Measurements from ENCODE around the gene CPT2.

The CPT2 gene

DNA sequence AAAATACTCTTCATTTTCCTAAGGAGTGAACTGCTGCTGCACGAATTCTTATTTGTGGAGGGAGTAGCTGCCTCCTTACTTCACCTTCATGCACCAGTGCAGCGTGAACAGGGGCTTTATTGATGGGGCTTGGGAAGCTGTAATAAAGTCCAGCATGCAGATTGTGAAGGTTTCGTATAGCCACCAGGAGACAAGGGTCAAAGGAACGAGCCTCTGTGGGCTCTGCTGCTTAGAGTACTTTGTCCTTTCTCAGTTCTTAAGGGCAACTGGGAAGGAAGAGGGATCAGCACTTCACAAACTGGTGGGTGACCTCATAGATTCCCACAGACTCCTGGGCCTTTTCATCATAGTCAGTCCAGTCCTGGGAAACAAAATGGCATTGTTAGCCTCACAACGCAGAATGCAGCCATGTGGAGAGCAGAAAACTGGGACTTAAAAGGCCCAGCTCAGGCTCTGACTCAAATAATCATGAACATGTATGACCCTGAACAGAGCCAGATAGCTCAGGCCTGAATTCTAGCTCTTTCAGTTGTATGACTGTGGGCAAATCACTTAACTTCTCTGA lies 17.8 kb downstream of the CPT2 start:
- TF ChIP-seq, protein P1, sequence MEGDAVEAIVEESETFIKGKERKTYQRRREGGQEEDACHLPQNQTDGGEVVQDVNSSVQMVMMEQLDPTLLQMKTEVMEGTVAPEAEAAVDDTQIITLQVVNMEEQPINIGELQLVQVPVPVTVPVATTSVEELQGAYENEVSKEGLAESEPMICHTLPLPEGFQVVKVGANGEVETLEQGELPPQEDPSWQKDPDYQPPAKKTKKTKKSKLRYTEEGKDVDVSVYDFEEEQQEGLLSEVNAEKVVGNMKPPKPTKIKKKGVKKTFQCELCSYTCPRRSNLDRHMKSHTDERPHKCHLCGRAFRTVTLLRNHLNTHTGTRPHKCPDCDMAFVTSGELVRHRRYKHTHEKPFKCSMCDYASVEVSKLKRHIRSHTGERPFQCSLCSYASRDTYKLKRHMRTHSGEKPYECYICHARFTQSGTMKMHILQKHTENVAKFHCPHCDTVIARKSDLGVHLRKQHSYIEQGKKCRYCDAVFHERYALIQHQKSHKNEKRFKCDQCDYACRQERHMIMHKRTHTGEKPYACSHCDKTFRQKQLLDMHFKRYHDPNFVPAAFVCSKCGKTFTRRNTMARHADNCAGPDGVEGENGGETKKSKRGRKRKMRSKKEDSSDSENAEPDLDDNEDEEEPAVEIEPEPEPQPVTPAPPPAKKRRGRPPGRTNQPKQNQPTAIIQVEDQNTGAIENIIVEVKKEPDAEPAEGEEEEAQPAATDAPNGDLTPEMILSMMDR (IDR thresholded peaks at IDR 0.05; ENCODE audit: insufficient read depth, low read depth, low read length, missing control alignments): no peak
- DNase-seq (ENCODE audit: low read depth): no peak
- H3K4me3 ChIP-seq (ENCODE audit: low read depth, low read length): no peak overlapping the region

DNA sequence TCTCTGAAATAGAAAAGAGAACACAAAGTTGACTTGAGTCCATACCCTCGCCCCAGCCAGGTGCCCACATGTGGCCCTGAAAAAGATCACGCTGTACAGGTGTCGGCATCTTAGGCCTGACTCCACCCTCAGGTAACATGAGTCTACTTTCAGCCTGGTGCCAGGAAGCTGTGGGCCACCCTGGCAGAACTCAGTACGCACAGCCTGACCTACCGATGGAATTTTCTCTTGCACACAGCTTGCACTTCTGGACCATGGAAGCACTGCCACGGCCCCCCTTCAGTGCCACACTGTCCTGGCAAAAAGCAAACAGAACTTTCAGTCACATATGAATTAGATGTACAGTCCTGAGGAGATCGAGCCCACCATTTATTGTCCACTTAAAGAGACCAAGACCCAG lies 21.6 kb downstream of the CPT2 start:
- TF ChIP-seq, protein P1 (IDR thresholded peaks at IDR 0.05; ENCODE audit: insufficient read depth, low read depth, low read length, missing control alignments): no peak
- H3K4me3 ChIP-seq (ENCODE audit: low read depth, low read length): no peak overlapping the region

DNA sequence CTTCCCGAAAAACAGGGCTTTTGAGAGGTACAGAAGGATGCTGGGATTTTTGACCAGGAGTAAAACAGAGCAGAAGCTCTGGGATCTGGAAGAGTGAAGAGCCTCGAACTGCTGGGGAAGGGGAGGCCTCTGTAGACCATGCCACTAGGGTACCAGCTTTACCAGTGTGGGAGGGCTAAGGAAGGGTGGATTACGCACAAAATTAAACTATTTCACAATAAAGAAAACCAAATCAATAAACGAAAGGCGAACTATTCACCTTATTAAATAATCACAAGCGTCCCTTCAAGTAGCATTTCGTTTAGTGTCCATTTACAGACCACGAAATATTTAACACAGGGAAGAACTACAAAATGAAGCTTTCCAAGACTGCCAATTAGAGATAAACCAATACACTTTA lies 23.1 kb downstream of the CPT2 start:
- H3K4me3 ChIP-seq (ENCODE audit: low read depth, low read length): peak overlapping the region; percentile 69
- no peak for DNase-seq (ENCODE audit: low read depth)
- TF ChIP-seq, protein P1 (IDR thresholded peaks at IDR 0.05; ENCODE audit: insufficient read depth, low read depth, low read length, missing control alignments): no peak

More for the DNA sequence above, 21.6 kb downstream of the CPT2 start:
- no peak for DNase-seq (ENCODE audit: low read depth)

DNA sequence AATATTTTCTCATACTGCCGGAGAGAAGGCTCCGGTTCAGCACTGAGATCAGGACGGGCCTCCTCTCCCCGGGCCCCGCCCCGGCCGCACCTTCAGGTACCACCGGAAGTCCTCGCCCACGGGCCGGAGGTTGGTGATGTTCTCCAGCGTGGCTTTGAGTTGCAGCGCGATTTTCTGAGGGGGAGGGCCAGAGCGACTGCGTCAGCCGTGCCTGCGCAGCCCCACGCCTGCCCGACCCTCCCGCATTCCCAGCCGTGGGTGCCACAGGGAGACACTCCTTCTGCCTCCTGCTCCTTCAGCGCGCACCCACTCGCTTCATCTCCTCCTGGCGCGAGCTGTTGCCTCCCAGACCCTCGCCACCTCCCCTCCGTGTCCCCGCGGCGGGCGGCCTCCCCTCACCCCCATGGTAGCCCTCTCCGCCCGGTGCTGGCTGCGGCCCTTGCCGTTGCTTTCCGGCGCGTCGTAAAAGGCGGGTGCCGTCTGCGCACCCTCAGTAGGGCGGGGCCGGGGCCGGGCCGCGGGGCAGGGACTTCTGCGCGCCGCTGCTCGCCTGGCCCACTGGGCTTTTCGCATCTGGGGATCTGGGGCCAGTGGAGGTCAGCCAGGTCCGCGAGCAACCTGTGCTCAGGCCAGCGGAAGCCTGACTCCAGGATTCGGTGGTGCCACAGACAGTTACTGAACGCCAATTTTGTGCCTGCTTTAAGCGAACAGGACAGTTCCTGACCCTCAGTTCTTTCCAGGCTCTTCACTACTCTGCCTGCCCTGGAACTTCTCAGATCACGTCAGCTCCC lies 23.7 kb downstream of the CPT2 start, which contains the start of gene CZIB:
Gene CZIB (minus strand): TSS at position 464 of the 791 bp plus-strand sequence. CDS start 59 bp downstream, at position 405.
- peak; percentile 96 for DNase-seq (ENCODE audit: low read depth)
- peak within 1 kb of the TSS; percentile 69 for H3K4me3 ChIP-seq (ENCODE audit: low read depth, low read length)
- TF ChIP-seq, protein P1 (IDR thresholded peaks at IDR 0.05; ENCODE audit: insufficient read depth, low read depth, low read length, missing control alignments): no peak

DNA sequence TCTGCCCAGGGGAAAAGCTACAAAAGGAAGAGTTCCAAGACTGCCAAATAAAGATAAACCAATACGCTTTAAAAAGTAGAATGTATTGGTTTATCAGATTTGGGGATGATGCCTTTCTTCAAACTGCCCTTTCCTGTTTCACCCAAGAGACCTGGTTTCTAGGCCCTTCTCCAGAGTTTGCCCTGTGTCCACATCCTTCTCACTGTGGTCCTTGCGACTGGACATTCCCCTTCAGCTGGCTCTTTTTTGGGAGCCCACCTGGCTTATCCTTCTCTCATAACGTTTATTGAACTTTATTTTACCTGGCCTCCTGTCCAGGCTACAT lies 24.3 kb downstream of the CPT2 start:
- DNase-seq (ENCODE audit: low read depth): no peak
- TF ChIP-seq, protein P1 (IDR thresholded peaks at IDR 0.05; ENCODE audit: insufficient read depth, low read depth, low read length, missing control alignments): no peak

DNA sequence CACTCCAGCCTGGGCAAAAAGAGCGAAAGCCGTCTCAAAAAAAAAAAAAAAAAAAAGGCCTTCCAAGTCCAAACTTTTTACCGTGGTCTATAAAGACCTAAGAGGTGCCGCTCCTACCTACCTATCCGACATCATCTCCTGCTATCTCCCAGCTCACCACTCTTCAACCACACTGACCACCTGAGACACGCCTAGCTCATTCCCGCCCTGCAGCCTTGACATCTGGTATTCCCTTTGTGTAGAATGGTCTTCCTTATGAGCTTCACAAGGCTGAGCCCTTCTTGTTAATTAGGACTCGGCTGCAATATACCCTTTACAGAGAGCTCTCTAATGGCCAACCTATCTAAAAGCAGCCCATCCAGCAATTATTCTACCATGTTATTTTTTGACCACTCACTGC lies 41.0 kb downstream of the CPT2 start:
- peak overlapping the region; percentile 97 for H3K4me3 ChIP-seq (ENCODE audit: low read depth, low read length)
- TF ChIP-seq, protein P1 (IDR thresholded peaks at IDR 0.05; ENCODE audit: insufficient read depth, low read depth, low read length, missing control alignments): no peak
- DNase-seq (ENCODE audit: low read depth): no peak

More for the DNA sequence above, 24.3 kb downstream of the CPT2 start:
- H3K4me3 ChIP-seq (ENCODE audit: low read depth, low read length): peak overlapping the region; percentile 69
